Measurements from ENCODE around the gene PLCH2. TPM values are rescaled to one million over a fixed set of nuclear protein-coding genes. Genes with fewer than 3 reads are reported as not detected.

Gene PLCH2
- total and polyA plus RNA-seq, 10 of the 15 experiments (the other 5 are each of a cell fraction or from before 2014, with no cell fraction given), result 0.03 to 0.73 (median 0.24) TPM; not detected in 3

GRCh38 chr1:2448098-2448445, 28.0 kb upstream of the PLCH2 start:
- Histone ChIP-seq H2AFZ (ENCODE audit: control insufficient read depth, low read depth, low read length) (no peak overlapping the region), H3K36me3 (ENCODE audit: control insufficient read depth in 2 of 2, insufficient read depth in 2 of 2, low read length in 1 of 2) (no peaks in the 10 kb centered on the region), H3K27me3 (replicated peaks in 1 of 2; ENCODE audit: control insufficient read depth in 2 of 2, insufficient read depth in 2 of 2, low read length in 1 of 2) (peaks cover 0 to 2% of the 10 kb centered on the region in 2 experiments; a peak in 3 of 4 replicates), H3K4me2 (ENCODE audit: control insufficient read depth, insufficient read depth) (no peak overlapping the region), H3K4me1 (ENCODE audit: control insufficient read depth, insufficient read depth, low read length) (no peaks in the 10 kb centered on the region), H3K4me3 (no peak overlapping the region), H4K20me1 (ENCODE audit: control insufficient read depth, insufficient read depth) (no peaks in the 10 kb centered on the region), H3K9me3 (replicated peaks; ENCODE audit: control insufficient read depth, insufficient read depth, low read length) (no peaks in the 10 kb centered on the region), H3K79me2 (ENCODE audit: control insufficient read depth, insufficient read depth, low read length) (no peaks in the 10 kb centered on the region), H3K9ac (ENCODE audit: control insufficient read depth, insufficient read depth, low read length) (no peak overlapping the region), H3K27ac (ENCODE audit: control insufficient read depth, insufficient read depth) (no peak overlapping the region)
- ChIA-PET RAD21 (ENCODE audit: unreplicated experiment) (no interaction called here), SMC1A (ENCODE audit: uncharacterized antibody, unreplicated experiment) (no interaction called here), CTCF (no interaction called here), POLR2A (no interaction called here)
- FAIRE-seq (no peak), ATAC-seq (no peak), DNase-seq (ENCODE audit: low read depth, low spot score) (no peak)
- TF ChIP-seq SREBF1 (IDR thresholded peaks at IDR 0.05; ENCODE audit: low read length), result no peak
- no peak for TF ChIP-seq KLF5 (IDR thresholded peaks at IDR 0.05; ENCODE audit: partially characterized antibody)
- TF ChIP-seq SMC3 (IDR thresholded peaks at IDR 0.05; ENCODE audit: borderline replicate concordance, low read length), result no peak
- no peak for TF ChIP-seq CBX5 (IDR thresholded peaks at IDR 0.05; ENCODE audit: low read depth)
- TF ChIP-seq SMAD1 (IDR thresholded peaks at IDR 0.05; ENCODE audit: low read depth, partially characterized antibody), result no peak
- no peak for TF ChIP-seq IRF4 (IDR thresholded peaks at IDR 0.05; ENCODE audit: low read depth, low read length)
- TF ChIP-seq ZNF217 (IDR thresholded peaks at IDR 0.05), result no peak
- TF ChIP-seq CHD4 (IDR thresholded peaks at IDR 0.05), result no peak
- no peak for TF ChIP-seq POU2F2 (IDR thresholded peaks at IDR 0.05; ENCODE audit: borderline replicate concordance, low read depth, low read length)
- TF ChIP-seq BCL11A (IDR thresholded peaks at IDR 0.05; ENCODE audit: low read depth, low read length), result no peak
- BruUV-seq (replicated peaks), result no TSS peak
- in situ Hi-C loops (cut with MboI), result no loop called here
- WGBS (ENCODE audit: insufficient coverage, insufficient replicate concordance, low lambda C conversion rate, missing lambda C conversion rate), result 43% methylated on average over 18 of the region's 18 CpGs
- intact Hi-C loops (cut with micrococcal nuclease; ENCODE audit: unreplicated experiment), result no loop called here

All from GM12878 (cell line).